IMR-90 (cell line): ENCODE data around the gene MET. TPM values are rescaled to one million over a fixed set of nuclear protein-coding genes. Genes with fewer than 3 reads are reported as not detected.

Experiments used
- ATAC-seq: fragments of 200-7000 bp; cut with Tn5 transposase; 2 replicates; pipeline ENCODE4 v1.9.1; 2020; ENCODE audit warnings: low read depth, mild to moderate bottlenecking, moderate library complexity
- BruUV-seq: library from RNA; stranded (reverse); fragments of 400-500 nt; replicated peaks from 2 replicates; lab custom pipeline; 2021; lab: Mats Ljungman, UMichigan
- CTCF ChIA-PET: fragments of 300-600 bp; formaldehyde crosslinking; extraction: SDS; loops from one replicate; lab custom pipeline; 2021; ENCODE audit warnings: antibody characterized with exemption; lab: Yijun Ruan, JAX
- POLR2A ChIA-PET: fragments of 300-600 bp; sonication (Branson Sonifier 250); formaldehyde crosslinking; loops from one replicate; lab custom pipeline; 2022; ENCODE audit warnings: antibody characterized with exemption; ENCODE audit not compliant: unreplicated experiment; lab: Charles Lee
- DNase-seq: peaks from one replicate; pipeline ENCODE4 v3.0.0; 2013
- H2AFZ ChIP-seq: replicated peaks from 2 replicates; pipeline ENCODE3; 2013; ENCODE audit warnings: low read length, mild to moderate bottlenecking; ENCODE audit not compliant: poor library complexity
- H2AK5ac ChIP-seq: 2 replicates; pipeline ENCODE4 v1.6.1; 2013; ENCODE audit warnings: low read depth, low read length, inconsistent platforms
- H2AK9ac ChIP-seq: replicated peaks from 2 replicates; pipeline ENCODE3; 2013; ENCODE audit warnings: mild to moderate bottlenecking, low read depth, low read length, moderate library complexity; ENCODE audit not compliant: poor library complexity
- H2BK120ac ChIP-seq: 2 replicates; pipeline ENCODE4 v1.6.1; 2013; ENCODE audit warnings: low read depth, low read length, inconsistent platforms
- H2BK15ac ChIP-seq: 3 replicates; pipeline ENCODE4 v1.6.1; 2013; ENCODE audit warnings: low read depth, low read length, inconsistent platforms
- H2BK20ac ChIP-seq: 2 replicates; pipeline ENCODE4 v1.6.1; 2013; ENCODE audit warnings: low read depth, mild to moderate bottlenecking, inconsistent platforms, low read length, moderate library complexity
- H2BK5ac ChIP-seq: 2 replicates; pipeline ENCODE4 v1.6.1; 2013; ENCODE audit warnings: mild to moderate bottlenecking, low read depth, low read length, inconsistent platforms; ENCODE audit not compliant: poor library complexity, severe bottlenecking
- H3K14ac ChIP-seq: replicated peaks from 2 replicates; pipeline ENCODE4 v1.6.1; 2013; ENCODE audit warnings: low read depth, low read length, inconsistent platforms
- H3K18ac ChIP-seq: 2 replicates; pipeline ENCODE4 v1.6.1; 2013; ENCODE audit warnings: low read depth, low read length, control low read depth
- H3K23ac ChIP-seq: 2 replicates; pipeline ENCODE4 v1.6.1; 2013; ENCODE audit warnings: low read depth, low read length, inconsistent platforms
- H3K27ac ChIP-seq: 2 replicates; pipeline ENCODE4 v1.5.1; 2013; ENCODE audit warnings: mild to moderate bottlenecking, control low read depth, low read length; ENCODE audit not compliant: insufficient read depth
- H3K27me3 ChIP-seq: 2 replicates; pipeline ENCODE4 v1.6.1; 2013; ENCODE audit warnings: low read length; ENCODE audit not compliant: control insufficient read depth, insufficient read depth
- H3K36me3 ChIP-seq: 2 replicates; pipeline ENCODE4 v1.6.1; 2013; ENCODE audit warnings: low read length, mixed read lengths; ENCODE audit not compliant: control insufficient read depth, insufficient read depth
- H3K4ac ChIP-seq: 2 replicates; pipeline ENCODE4 v1.6.1; 2013; ENCODE audit warnings: low read depth, low read length, inconsistent platforms
- H3K4me1 ChIP-seq: 2 replicates; pipeline ENCODE4 v1.6.1; 2013; ENCODE audit warnings: low read length, mixed read lengths; ENCODE audit not compliant: control insufficient read depth, insufficient read depth
- H3K4me2 ChIP-seq: 2 replicates; pipeline ENCODE4 v1.6.1; 2013; ENCODE audit warnings: low read depth, mild to moderate bottlenecking, control low read depth, low read length, moderate library complexity
- H3K4me3 ChIP-seq: 2 replicates; pipeline ENCODE4 v1.5.1; 2013; ENCODE audit warnings: low read depth, mild to moderate bottlenecking, control low read depth, low read length, moderate library complexity; ENCODE audit not compliant: insufficient read depth
- H3K56ac ChIP-seq: 2 replicates; pipeline ENCODE4 v1.6.1; 2013; ENCODE audit warnings: low read length, inconsistent platforms; ENCODE audit not compliant: insufficient read depth; ENCODE audit errors: extremely low read depth
- H3K79me1 ChIP-seq, 2 experiments: 2 replicates each; pipeline ENCODE4 v1.6.1; 2013; ENCODE audit warnings: low read length in 2 of 2, inconsistent platforms in 1 of 2, low read depth in 1 of 2
- H3K9ac ChIP-seq: 2 replicates; pipeline ENCODE4 v1.6.1; 2013; ENCODE audit warnings: low read depth, low read length, control low read depth
- H3K9me1 ChIP-seq: 2 replicates; pipeline ENCODE4 v1.6.1; 2013; ENCODE audit warnings: low read length, inconsistent platforms; ENCODE audit not compliant: insufficient read depth
- H3K9me3 ChIP-seq: 2 replicates; pipeline ENCODE4 v1.6.1; 2013; ENCODE audit warnings: low read length; ENCODE audit not compliant: control insufficient read depth, insufficient read depth
- H4K20me1 ChIP-seq: 2 replicates; pipeline ENCODE4 v1.6.1; 2013; ENCODE audit warnings: low read length, inconsistent platforms; ENCODE audit not compliant: insufficient read depth
- H4K5ac ChIP-seq: 2 replicates; pipeline ENCODE4 v1.6.1; 2013; ENCODE audit warnings: mild to moderate bottlenecking, low read depth, low read length, control low read depth
- H4K8ac ChIP-seq, 2 experiments: 2 replicates each; pipeline ENCODE4 v1.6.1; 2013; ENCODE audit warnings: low read depth in 2 of 2, low read length in 2 of 2, control low read depth in 1 of 2, inconsistent platforms in 1 of 2
- H4K91ac ChIP-seq: 2 replicates; pipeline ENCODE4 v1.6.1; 2013; ENCODE audit warnings: low read depth, low read length, inconsistent platforms; ENCODE audit not compliant: insufficient read depth
- BHLHE40 ChIP-seq: fragments of 150-350 bp; IDR thresholded peaks from 2 replicates; pipeline ENCODE4 v1.6.1; 2016; ENCODE audit warnings: mild to moderate bottlenecking, low read depth, low read length
- CHD1 ChIP-seq: IDR thresholded peaks from 2 replicates; pipeline ENCODE4 v1.6.1; 2012; ENCODE audit warnings: low read depth, low read length, improper control_type of control experiment
- CTCF ChIP-seq: conservative IDR thresholded peaks from 2 replicates; pipeline ENCODE4 v1.5.1; 2012; ENCODE audit warnings: mild to moderate bottlenecking, low read depth, low read length, improper control_type of control experiment
- ELK1 ChIP-seq: fragments of 150-350 bp; IDR thresholded peaks from 2 replicates; pipeline ENCODE4 v1.6.1; 2016; ENCODE audit warnings: low read depth, mild to moderate bottlenecking, low read length, moderate library complexity, borderline replicate concordance
- FOS ChIP-seq: fragments of 150-350 bp; IDR thresholded peaks from 2 replicates; pipeline ENCODE4 v1.6.1; 2016; ENCODE audit warnings: low read depth, low read length
- MAZ ChIP-seq: IDR thresholded peaks from 2 replicates; pipeline ENCODE4 v1.6.1; 2012; ENCODE audit warnings: low read depth, mild to moderate bottlenecking, low read length, improper control_type of control experiment, moderate library complexity, borderline replicate concordance
- NFE2L2 ChIP-seq: fragments of 150-350 bp; IDR thresholded peaks from 2 replicates; pipeline ENCODE4 v1.6.1; 2016; ENCODE audit warnings: low read depth, mild to moderate bottlenecking, low read length
- USF2 ChIP-seq: fragments of 150-350 bp; IDR thresholded peaks from 2 replicates; pipeline ENCODE4 v1.6.1; 2017; ENCODE audit warnings: mild to moderate bottlenecking, antibody characterized with exemption, low read length, low read depth
- WGBS, 2 experiments: methylation state at CpG; one replicate each; pipeline versions ENCODE4 v1.1.5 to v1.1.7; 2013; ENCODE audit warnings: missing lambda C conversion rate in 2 of 2; ENCODE audit not compliant: insufficient read length in 1 of 2; ENCODE audit errors: extremely low coverage in 2 of 2; 5-methylcytosine and 5-hydroxymethylcytosine counted together
- dilution Hi-C: fragments of 300-500 bp; cut with HindIII; formaldehyde crosslinking; loops from one replicate; pipeline ENCODE4 v1.14.3; 2018; ENCODE audit warnings: low sequenced_read_pairs; ENCODE audit not compliant: unreplicated experiment
- in situ Hi-C: fragments of 300-500 bp; cut with MboI; formaldehyde crosslinking; loops from 3 replicates; pipeline ENCODE4 v1.14.3; 2019; ENCODE audit warnings: low sequenced_read_pairs, inconsistent platforms, mixed read lengths
- intact Hi-C: fragments of 100-400 bp; cut with micrococcal nuclease; formaldehyde crosslinking; loops from 2 replicates; pipeline ENCODE4 v1.10.0; 2022
- polyA plus RNA-seq, 3 experiments: library from polyadenylated mRNA; depleted of rRNA; stranded (reverse); fragments of >200 nt; gene quantifications; 2 replicates each; pipeline ENCODE4 v1.2.3, GENCODE V29; 2012; ENCODE audit warnings: low replicate concordance in 1 of 3
- total RNA-seq: library from RNA; depleted of rRNA; stranded (reverse); fragments of >200 nt; gene quantifications from 2 replicates; pipeline ENCODE4 v1.2.3, GENCODE V29; 2012

MET gene
- total and polyA plus RNA-seq, 2 of the 4 experiments (the other 2 are of a cell fraction) = 15.0 to 84.6 TPM

- Histone ChIP-seq H3K56ac (no peak overlapping the region), H2AFZ (no peak overlapping the region), H4K8ac (no peak overlapping the region), H4K20me1 (no peaks in the 10 kb centered on the region), H4K91ac (no peak overlapping the region), H3K4ac (no peak overlapping the region), H2BK120ac (no peak overlapping the region), H3K27ac (no peak overlapping the region), H3K4me2 (no peak overlapping the region), H3K79me1 (no peaks in the 10 kb centered on the region), H3K14ac (no peak overlapping the region), H2AK5ac (no peak overlapping the region), H3K9me3 (no peaks in the 10 kb centered on the region), H3K18ac (no peak overlapping the region), H2BK20ac (no peak overlapping the region), H2AK9ac (no peak overlapping the region), H3K4me1 (0 out of 2 replicates have a peak, but pooled peaks cover 2% of the 10 kb centered on the region), H3K36me3 (no peaks in the 10 kb centered on the region), H3K9ac (no peak overlapping the region), H2BK5ac (no peak overlapping the region), H2BK15ac (no peak overlapping the region), H3K9me1 (no peaks in the 10 kb centered on the region), H3K23ac (no peak overlapping the region), H3K27me3 (no peaks in the 10 kb centered on the region; the same call in 1 of the 2 replicates), H3K4me3 (no peak overlapping the region), H4K5ac (no peak overlapping the region)
- dilution Hi-C loops (no loop called here), intact Hi-C loops (no loop called here), in situ Hi-C loops (no loop called here)
- ATAC-seq (peak; percentile 68; the same call in 1 of the 2 replicates), DNase-seq (peak; percentile 50)
- POLR2A ChIA-PET = no interaction called here
- BruUV-seq = no TSS peak
- 50% methylated on average over 2 of the region's 9 CpGs; no CpG with 5 or more reads in 1 of the 2 experiments for WGBS, 2 experiments
- no peak for TF ChIP-seq CTCF
- TF ChIP-seq MAZ = no peak
- TF ChIP-seq FOS = no peak
- no peak for TF ChIP-seq BHLHE40
- no peak for TF ChIP-seq USF2
- TF ChIP-seq NFE2L2 = no peak
- TF ChIP-seq ELK1 = no peak
- TF ChIP-seq CHD1 = no peak
- CTCF ChIA-PET = no interaction called here
These were observed 163.0 kb downstream of the MET start for GRCh38 chr7:116834815-116835504.
